Stimulated activated CD4-positive, alpha-beta T cell treated with anti-CD3 and anti-CD28 coated beads, Interleukin-15, amount 100 ng/mL, for 48 hours (primary cell): Measurements from ENCODE around the gene ABRAXAS1.
"Not testable (repeated sequence)": the region's sequence is repeated elsewhere in the genome, so short reads cannot be mapped to it uniquely, and the experiment has no call there.

Source experiments
- DNase-seq, 2 donors: peaks; one replicate each; pipeline ENCODE4 v3.0.0-alpha.2; 2020; ENCODE audit warnings: low read depth in 2 of 2

ABRAXAS1 gene

DNA sequence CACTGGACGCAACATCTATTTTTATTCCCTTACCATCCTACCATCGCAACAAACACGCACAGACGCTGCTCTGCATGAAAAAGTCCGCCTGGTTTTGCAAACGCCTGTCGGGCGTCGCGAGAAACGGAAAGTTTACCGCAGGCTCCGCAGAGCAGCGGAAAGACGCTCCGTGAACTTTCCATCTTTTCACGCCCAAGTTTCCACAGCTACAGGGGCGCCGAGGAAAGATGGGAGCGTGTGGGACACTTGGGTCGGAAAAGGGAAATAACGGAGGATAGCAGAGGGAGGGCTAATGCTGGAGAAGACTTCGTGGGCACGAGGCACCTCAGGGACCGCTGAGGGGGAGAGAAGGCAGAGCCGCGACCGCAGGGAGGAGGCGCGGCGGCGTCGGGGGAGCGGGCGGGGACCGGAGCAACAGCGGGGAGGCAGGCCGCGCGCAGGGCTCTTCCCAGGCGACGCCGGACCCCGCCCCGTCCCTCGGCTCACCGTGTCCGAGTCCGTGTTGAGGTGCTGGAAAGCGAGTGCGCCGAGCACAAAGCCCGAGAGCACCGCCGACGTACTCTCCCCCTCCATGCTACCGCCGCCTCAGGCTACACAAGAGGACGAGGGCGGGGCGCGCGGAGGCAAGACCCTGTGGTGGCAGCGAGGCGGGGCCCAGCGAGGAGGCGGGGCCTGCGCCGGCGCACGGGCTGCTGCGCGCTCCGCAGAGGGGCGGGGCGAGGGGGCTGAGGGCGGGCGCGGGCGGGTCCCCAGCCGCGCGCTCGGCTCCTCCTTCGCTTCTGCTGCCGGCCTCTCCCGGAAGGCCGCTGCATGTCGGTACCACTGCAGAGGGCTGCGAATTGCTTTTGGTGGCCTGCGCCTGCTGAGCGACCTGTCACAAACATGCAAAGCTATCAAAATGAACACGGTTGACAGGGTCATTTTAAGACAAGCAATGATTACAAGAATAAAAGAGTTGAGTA lies at the start of gene ABRAXAS1:
Gene ABRAXAS1 (minus strand): TSS at position 601 of the 962 bp plus-strand sequence. CDS start 28 bp downstream, at position 573.
- peak; percentile 84 to 90 for DNase-seq

DNA sequence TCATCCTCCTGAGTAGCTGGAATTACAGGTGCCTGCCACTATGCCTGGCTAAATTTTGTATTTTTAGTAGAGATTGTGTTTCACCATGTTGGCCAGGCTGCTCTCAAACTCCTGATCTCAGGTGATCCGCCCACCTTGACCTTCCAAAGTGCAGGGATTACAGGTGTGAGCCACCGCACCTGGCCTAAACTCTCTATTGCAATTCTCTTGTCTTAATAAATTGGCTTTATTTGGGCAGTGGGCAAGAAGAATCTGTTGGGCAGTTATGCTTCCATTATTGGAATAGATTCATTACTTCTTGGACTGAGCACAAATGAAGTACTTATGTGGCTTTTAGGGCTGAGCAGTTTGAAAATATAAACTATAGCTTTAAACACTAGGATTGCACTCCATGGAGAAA lies 42.8 kb upstream of the ABRAXAS1 start:
- no peak for DNase-seq

GRCh38 chr4:83522239-83522638 lies 37.3 kb upstream of the ABRAXAS1 start:
- no peak for DNase-seq

GRCh38 chr4:83516042-83516772 lies 31.3 kb upstream of the ABRAXAS1 start:
- DNase-seq, result no peak

GRCh38 chr4:83510442-83510841 lies 25.5 kb upstream of the ABRAXAS1 start:
- no peak for DNase-seq

GRCh38 chr4:83509156-83509585 lies 24.3 kb upstream of the ABRAXAS1 start:
- DNase-seq, result peak; percentile 41 to 61

GRCh38 chr4:83504996-83505395 lies 20.1 kb upstream of the ABRAXAS1 start:
- DNase-seq, result no peak

- DNase-seq, result no peak
Measured at GRCh38 chr4:83504503-83504902, 19.6 kb upstream of the ABRAXAS1 start.

DNA sequence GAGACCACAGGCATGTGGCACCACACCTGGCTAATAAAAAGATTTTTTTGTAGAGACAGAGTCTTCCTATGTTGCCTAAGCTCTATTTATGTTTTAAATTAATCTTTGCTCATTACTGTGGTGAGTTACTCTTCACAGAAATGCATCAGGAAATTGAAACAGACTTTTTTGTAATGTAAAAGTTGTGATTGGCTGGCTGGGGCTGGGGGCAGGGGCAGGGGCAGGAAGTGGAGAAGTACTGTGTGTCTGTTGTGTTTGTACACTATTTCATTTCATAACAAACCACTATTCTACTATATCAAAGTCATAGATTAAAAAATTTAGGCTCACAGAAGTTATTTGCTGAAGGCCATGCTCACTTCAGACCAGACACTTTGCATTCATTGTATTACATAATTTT lies 19.1 kb upstream of the ABRAXAS1 start:
- no peak for DNase-seq

DNA sequence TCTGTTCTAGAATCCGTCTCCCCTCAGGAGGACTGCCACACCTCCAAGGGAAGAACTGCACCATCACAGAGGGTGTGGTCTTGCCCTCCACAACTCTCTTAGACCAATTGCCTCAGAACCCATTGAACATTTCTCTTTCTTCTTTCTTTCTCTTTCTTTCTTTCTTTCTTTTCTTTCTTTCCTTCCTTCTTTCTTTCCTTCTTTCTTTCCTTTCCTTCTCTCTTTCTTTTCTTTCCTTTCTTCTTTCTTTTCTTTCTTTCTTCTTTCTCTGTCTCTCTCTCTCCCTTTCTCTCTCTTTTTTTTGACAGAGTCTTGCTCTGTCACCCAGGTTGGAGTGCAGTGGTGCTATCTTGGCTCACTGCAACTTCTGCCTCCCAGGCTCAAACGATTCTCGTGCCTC lies 16.8 kb upstream of the ABRAXAS1 start:
- not testable (repeated sequence) for DNase-seq

- DNase-seq, result no peak
Measured at GRCh38 chr4:83498187-83498586, 13.3 kb upstream of the ABRAXAS1 start.

DNA sequence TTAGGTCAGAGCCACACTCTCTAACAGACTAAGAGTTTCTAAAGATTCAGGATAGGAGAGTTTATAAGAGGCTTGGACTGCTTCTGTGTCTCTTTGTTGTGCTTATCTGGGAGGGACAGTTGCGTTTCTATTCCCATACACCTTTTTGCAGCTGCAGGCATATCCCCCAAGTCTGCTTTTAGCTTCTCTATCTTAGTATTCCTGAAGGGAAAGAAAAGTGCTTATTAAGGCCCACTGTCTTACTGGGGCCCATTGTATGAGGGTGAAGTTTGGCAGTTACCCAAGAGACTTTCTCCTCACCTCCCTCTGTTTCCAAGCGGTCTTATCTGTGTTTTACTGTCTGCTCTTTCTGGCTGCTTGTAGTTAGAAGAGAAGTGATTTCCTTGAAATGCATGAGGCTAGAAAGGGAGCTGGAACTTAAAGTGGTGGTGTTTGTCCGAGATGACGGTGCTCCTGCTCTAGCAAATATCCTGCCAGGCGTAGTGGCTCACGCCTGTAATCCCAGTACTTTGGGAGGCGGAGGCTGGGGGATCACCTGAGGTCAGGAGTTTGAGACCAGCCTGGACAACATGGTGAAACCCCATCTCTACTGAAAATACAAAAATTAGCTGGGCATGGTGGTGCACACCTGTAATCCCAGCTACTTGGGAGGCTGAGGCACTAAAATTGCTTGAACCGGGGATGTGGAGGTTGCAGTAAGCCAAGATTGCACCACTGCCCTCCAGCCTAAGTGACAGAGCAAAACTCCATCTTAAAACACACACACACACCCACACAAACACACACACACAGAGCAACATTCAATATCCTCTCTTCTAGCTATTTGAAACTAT lies 11.4 kb upstream of the ABRAXAS1 start:
- DNase-seq, result not testable (repeated sequence)

GRCh38 chr4:83490876-83491450 lies 6.1 kb upstream of the ABRAXAS1 start:
- DNase-seq, result no peak

- no peak for DNase-seq
Measured at GRCh38 chr4:83489711-83490326, 4.9 kb upstream of the ABRAXAS1 start.

- no peak for DNase-seq
Measured at GRCh38 chr4:83486457-83487129, 1.7 kb upstream of the ABRAXAS1 start.

DNA sequence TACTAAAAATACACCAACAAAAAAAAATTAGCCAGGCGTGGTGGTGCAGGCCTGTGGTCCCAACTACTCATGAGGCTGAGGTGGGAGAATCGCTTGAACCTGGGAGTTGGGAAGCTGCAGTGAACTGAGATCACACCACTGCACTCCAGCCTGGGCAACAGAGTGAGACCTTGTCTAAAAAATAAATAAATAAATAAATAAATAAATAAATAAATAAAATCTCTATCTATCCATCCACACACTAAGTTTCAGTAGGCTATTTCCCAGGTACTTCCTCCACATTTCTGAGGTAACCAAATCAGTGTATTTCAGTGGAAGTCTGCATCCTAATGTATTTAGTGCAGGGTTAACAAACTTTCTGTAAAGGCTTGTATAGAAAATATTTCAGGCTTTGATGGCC lies 10.9 kb downstream of the ABRAXAS1 start:
- DNase-seq, result no peak

DNA sequence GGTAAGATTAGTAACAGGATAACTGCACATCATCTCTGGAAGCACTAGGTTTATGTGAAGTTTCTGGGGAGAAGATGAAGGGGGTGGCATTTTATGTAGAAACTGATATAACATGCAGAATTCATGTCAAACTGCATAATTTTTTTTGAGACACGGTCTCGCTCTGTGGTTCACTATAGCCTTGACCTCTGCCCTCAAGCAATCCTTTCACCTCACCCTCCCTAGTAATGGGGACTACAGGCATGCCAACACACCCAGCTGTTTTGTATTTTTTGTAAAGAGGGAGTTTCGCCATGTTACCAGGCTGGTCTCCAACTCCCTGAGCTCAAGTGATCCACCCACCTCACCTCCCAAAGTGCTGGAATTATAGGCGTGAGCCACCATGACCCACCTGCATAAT lies 11.5 kb downstream of the ABRAXAS1 start:
- DNase-seq, result no peak

DNA sequence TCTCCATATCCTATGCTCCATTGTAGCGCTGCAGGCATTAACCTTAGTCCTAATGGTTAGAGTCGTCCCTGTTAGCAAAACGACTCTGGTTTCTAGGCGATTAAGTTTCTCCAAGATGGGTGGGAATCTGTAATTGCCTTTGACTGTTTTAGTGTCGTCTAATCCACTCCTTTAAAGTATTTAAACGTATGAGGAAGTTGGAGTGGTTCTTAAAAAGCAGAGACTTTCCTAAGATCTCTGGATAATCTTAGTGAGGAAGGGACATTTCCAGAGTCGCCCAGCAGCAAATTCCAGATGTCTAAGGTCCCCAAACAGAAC lies 28.8 kb downstream of the ABRAXAS1 start:
- DNase-seq, result no peak

DNA sequence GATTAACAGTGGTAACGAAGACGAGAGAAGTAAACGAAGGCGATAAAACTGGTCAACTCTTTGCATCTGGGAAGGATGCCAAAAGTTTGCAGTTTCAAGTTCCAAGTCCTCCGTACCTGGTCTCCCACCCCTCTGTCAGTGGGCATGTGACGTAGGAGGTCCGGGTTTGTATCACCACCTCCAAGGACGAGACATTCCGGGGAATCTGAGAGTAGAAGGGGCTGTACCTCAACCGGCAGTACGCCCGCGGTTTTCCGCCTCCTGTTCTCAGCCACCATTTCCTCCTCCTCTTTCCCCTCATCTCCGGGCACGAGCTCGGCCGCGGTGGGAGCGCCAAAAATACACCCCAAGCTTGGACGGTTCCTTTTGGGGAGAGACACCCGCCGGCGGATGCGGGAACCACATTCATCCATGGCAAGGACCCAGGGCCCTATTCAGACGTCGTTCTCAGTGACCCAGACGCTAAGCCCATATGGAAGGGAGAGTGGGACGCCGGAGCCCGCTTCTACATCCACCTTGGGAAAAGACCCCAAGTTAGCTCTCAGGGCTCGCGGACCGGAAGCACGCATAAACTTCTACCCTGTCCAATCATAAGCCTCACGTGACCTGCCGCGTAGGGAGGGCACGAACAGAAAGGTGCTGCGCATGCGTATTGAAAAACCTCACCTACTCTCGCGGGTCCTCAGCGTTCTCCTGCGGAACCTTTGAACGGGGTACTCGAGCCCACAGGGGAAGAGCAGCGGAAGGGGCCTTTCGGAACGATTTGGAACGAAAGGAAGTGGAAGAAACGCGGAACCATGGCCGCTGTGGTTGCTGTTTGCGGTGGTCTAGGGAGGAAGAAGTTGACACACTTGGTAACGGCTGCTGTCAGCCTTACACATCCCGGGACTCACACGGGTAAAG lies 29.4 kb downstream of the ABRAXAS1 start, which contains the start of the genes HELQ and MRPS18C:
Gene HELQ (minus strand): TSS at position 543 of the 903 bp plus-strand sequence. CDS start 130 bp downstream, at position 413.
Gene MRPS18C (plus strand): TSS at position 778 of the 903 bp plus-strand sequence. CDS start 20 bp downstream, at position 798.
- peak; percentile 94 to 95 for DNase-seq
